ENCODE results near the gene KRT16.
"Not testable (repeated sequence)": the region's sequence is repeated elsewhere in the genome, so short reads cannot be mapped to it uniquely, and the experiment has no call there.

KRT16 gene

GRCh38 chr17:41647038-41647813 lies 34.7 kb upstream of the KRT16 start:
- DNase-seq, result no peak

DNA sequence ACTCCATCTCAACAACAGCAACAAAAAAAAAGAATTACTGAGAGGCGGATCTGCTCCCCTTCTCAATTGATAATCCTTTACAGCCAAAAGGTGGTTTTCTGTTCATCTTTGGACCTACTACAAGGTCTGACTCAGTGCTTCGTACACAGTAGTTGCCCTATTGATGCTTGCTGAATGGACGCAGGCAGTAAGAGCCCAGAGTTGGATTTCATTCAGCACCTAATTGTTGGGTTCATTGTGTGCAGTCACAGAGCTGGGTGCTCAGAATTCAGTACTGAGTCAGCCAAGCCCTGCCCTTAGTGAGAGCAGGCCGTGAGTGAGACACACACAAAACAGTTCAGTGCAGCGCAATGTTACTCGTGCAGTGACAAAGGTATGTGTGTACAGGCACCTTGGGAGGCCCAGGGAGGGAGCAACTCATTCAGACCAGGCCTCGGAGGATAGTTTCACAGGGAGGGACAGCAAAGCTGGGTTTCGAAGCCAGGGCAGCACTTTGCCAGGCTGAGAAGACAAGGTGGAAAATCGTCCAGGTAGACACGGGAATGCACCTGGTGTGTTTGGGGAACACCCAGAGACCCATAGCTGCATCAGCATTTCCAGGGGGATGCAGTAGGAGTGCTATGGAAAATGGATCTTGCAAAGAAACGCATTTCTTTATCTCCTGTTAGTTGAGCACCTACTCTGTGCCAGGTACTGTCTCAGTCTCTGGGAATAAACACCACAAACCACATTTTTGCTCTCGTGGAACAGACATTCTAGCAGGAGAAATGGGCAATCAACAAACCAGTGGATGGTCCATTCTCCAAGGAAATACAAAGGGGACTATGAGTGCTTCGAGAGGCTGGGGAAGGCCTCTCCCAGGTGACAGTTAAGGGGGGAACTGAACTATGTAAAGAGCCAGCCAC lies 29.9 kb upstream of the KRT16 start:
- no peak for DNase-seq

- DNase-seq, result not testable (repeated sequence)
Measured at GRCh38 chr17:41640596-41640995, 28.0 kb upstream of the KRT16 start.

DNA sequence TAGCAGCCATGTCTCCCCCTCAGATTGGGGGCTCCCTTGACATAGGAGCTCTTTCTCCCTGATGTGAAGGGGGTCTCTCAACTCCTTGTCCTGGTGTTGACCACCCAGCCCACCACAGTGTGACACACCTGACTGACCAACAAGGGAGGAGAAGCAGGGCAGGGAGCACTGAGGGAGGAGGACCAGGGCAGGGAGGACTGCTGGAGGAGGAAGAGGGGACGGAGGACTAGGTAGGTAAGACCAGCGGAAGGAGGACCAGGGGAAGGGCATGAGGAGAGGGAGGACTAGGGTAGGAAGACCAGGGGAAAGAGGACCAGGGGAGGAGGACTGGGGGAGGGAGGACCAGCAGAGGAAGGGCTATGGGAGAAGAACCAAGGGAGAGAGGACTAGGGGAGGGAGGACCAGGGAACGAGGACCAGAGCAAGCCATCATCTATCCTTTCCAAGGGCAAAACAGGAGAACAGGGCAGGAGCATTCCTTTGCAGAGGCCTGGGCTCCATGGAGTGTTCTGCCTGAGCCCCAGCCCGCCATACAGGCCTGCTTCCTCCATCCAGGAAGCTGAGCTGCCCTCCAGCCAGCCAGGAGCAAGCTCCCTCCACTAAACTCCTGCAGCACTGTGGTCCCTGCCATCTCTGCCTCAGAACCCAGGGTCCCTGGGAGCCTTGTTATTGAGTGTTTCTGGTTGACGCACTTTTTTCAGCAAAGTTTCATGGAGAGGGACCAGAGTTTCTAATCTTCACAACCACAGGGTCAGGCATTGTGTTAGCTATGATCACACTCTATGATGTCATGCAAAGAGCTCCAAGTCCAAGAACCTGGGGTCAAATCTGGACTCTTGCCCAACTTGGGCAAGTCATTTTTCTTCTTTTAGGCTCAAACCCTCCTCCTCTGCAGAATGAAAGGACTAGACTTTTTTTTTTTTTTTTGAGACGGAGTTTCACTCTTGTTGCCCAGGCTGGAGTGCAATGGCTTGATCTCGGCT lies 27.2 kb upstream of the KRT16 start:
- DNase-seq, result no peak

GRCh38 chr17:41638941-41639340 lies 26.4 kb upstream of the KRT16 start:
- no peak for DNase-seq

GRCh38 chr17:41638194-41638593 lies 25.6 kb upstream of the KRT16 start:
- no peak for DNase-seq

DNA sequence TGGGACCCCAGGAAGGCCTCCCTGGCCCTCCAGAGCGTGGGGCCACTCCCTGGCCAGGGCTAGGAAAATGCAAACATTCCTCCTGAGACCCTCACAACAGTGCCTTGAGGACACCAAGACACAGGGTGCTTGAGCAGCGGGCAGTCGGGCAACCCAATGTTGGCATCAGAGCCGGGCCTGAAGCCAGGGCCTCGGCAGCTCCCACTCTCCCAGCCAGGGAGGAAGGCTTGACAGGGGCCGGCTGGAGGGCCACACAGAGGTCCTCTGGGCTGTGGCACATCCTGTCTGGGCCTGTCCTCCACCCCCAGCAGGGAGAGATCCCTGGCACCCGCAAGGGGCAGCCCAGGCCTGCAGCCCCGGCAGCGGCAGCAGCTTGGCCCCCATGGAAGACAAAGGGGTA lies 24.1 kb upstream of the KRT16 start:
- no peak for DNase-seq

- no peak for DNase-seq
Measured at GRCh38 chr17:41635121-41636097, 22.8 kb upstream of the KRT16 start.

DNA sequence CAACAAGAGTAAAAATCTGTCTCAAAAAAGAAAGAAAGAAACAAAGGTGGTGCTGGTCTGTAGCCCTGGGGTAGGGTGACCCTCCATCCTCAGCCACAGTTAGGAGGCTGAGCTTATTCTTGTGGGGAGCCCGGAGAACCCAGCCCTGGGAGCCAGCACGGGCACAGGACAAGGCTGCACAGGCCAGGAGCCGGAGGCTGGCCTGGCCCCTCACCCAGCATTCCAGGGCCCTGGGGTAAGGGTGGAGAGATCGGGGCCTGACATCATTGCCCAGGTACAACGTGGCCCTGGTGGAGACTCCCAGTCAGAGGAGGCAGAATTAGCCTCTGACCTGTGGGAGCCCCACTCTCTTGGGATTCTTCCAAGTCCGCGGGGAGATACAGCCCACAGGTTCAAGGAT lies 22.1 kb upstream of the KRT16 start:
- DNase-seq, result no peak

DNA sequence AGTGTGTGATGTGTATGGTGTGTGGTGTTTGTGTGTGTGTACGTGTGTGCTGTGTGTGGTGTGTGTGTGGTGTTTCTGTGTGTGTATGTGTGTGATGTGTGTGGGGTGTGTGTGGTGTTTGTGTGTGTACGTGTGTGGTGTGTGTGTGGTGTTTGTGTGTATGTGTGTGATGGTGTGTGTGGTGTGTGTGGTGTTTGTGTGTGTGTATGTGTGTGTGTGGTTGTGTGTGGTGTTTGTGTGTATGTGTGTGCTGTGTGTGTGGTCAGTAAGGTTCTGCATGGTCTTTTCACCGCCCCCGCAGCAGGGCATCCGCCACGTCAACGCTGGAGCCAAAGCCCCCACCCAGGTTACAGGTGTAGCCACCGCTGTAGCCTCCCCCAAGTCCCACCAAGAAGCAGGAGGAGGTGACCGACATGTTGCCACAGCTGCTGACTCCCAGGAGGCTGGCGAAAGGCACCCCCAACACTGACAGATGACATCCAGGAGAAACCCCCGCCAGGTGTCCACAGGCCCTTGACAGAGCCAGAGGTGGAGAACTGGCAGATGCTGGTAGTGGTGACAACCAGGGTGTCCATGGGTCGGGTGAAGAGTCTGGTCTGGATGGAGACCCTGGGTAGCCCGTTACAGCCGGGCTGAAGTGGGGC lies 21.1 kb upstream of the KRT16 start:
- DNase-seq, result no peak

GRCh38 chr17:41632482-41633105 lies 20.0 kb upstream of the KRT16 start:
- DNase-seq, result no peak

DNA sequence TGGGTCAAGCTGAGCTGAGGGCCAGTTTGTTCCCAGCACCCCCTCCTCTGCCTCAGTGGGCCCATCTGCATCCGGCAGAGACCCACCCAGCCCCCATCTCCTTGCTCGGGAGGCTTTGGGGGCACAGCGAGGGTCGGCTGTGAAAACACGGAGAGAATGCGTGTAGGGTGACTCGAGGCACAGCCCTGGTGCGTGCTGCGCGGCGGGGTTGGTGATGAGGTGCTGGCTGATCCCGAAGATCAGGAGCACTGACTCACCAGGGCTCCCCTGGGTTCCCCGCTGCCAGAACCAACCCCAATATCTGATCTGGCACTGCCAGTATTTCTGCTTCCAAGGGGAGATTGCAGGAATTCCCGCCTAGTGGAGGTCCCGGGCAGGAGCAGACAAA lies 19.3 kb upstream of the KRT16 start:
- no peak for DNase-seq

- no peak for DNase-seq
Measured at GRCh38 chr17:41631025-41631897, 18.7 kb upstream of the KRT16 start.

GRCh38 chr17:41629826-41630670 lies 17.5 kb upstream of the KRT16 start:
- DNase-seq, result no peak

- no peak for DNase-seq
Measured at GRCh38 chr17:41629316-41629715, 16.7 kb upstream of the KRT16 start.

- not testable (repeated sequence) for DNase-seq
Measured at GRCh38 chr17:41628621-41629255, 16.2 kb upstream of the KRT16 start.

DNA sequence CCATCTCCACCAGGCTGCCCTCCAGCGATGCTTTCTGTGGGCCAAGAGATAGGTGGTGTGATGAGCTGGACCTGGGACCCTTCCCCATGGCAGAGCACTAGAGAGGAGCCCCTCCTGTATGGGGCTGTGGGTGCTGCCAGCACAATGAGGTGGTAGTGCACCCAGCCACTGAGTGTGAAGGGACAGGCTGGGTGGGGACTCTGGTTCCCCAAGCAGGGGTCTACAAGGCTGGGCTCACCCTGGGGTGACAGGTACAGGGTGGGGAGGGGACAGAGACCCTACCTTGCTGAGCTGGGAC lies 15.5 kb upstream of the KRT16 start:
- DNase-seq, result not testable (repeated sequence)

Measured in activated CD4-positive, alpha-beta T cell treated with anti-CD3 and anti-CD28 coated beads, Interleukin-2, amount 50 U/mL, for 4 hours (primary cell).